ENCODE measurements around the gene KCNMB3. TPM values are rescaled to one million over a fixed set of nuclear protein-coding genes. Genes with fewer than 3 reads are reported as not detected.

The KCNMB3 gene
- total and polyA plus RNA-seq, 4 donors = 0.44 to 3.1 (median 2.2) TPM

DNA sequence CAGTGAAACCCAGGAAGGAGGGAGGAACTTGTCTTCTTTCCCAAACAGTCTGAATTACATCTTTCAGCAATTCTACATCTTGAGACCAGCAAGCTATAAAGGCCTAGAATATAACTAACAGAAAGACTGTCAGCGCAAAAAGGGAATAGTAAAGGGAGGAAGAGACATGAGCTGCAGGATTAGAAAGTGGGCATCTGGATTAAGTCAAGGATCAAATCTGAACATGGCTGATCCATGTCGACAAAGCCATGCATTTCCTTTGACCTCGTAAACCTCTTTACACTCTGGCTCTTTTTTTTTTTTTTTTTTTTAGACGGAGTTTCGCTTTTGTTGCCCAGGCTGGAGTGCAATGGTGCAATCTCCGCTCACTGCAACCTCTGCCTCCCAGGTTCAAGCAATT, 35.4 kb upstream of the KCNMB3 start:
- no peaks in the 10 kb centered on the region for H3K36me3 ChIP-seq (ENCODE audit: control insufficient read depth in 4 of 4, insufficient read depth in 3 of 4, low read depth in 1 of 4, low read length in 3 of 4)
- no peak for DNase-seq (ENCODE audit: low spot score)
- H3K9ac ChIP-seq (ENCODE audit: low read depth in 1 of 2, low read length in 2 of 2) = no peak overlapping the region
- no peak overlapping the region for H3K27ac ChIP-seq (ENCODE audit: low read depth in 1 of 2, low read length in 2 of 2)
- 86% methylated on average over 6 of the region's 6 CpGs for WGBS
- no peaks in the 10 kb centered on the region for H3K9me3 ChIP-seq (ENCODE audit: control insufficient read depth in 4 of 4, low read length in 3 of 4)
- no peak overlapping the region for H3K4me3 ChIP-seq (ENCODE audit: low read depth in 1 of 3, low read length in 3 of 3)
- TF ChIP-seq, protein P1, sequence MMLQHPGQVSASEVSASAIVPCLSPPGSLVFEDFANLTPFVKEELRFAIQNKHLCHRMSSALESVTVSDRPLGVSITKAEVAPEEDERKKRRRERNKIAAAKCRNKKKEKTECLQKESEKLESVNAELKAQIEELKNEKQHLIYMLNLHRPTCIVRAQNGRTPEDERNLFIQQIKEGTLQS (IDR thresholded peaks at IDR 0.05) = no peak
- no peak for TF ChIP-seq FOXA2 (IDR thresholded peaks at IDR 0.05)
- no peaks in the 10 kb centered on the region for H3K27me3 ChIP-seq (ENCODE audit: control insufficient read depth in 4 of 4, insufficient read depth in 4 of 4, low read length in 3 of 4)
- no peaks in the 10 kb centered on the region for H3K4me1 ChIP-seq (ENCODE audit: control insufficient read depth in 4 of 4, insufficient read depth in 4 of 4, low read length in 3 of 4)

DNA sequence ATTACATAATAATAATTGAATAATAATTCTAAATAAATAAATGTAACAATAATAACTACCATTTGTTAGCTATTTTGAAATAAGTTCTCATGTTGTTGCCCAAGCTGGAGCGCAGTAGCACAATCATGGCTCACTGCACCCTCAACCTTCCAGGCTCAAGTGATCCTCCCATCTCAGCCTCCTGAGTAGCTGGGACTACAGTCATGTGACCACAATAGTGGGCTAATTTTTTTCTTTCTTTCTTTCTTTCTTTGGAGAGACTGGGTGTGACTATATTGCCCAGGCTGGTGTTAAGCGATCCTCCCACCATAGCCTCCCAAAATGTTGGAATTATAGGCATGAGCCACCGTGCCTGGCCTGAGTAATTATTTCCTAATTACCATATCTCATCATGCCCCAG, 30.9 kb upstream of the KCNMB3 start:
- 83% methylated on average over 3 of the region's 3 CpGs for WGBS
- no peak overlapping the region for H3K4me3 ChIP-seq (ENCODE audit: low read depth in 1 of 3, low read length in 3 of 3)
- TF ChIP-seq GABPA (IDR thresholded peaks at IDR 0.05 in 1 of 2, conservative IDR thresholded peaks at IDR 0.05 in 1 of 2) = no peak
- no peak for TF ChIP-seq NR2F2 (IDR thresholded peaks at IDR 0.05)
- TF ChIP-seq SP1 (IDR thresholded peaks at IDR 0.05) = no peak
- no peak for TF ChIP-seq RXRA (IDR thresholded peaks at IDR 0.05)
- no peak for TF ChIP-seq TAF1 (conservative IDR thresholded peaks at IDR 0.05)
- no peak for TF ChIP-seq HNF4G (IDR thresholded peaks at IDR 0.05)
- no peak for TF ChIP-seq FOXA1 (IDR thresholded peaks at IDR 0.05)
- no peak for TF ChIP-seq EGR1 (IDR thresholded peaks at IDR 0.05; ENCODE audit: low read depth in 2 of 2)
- TF ChIP-seq, protein P2, sequence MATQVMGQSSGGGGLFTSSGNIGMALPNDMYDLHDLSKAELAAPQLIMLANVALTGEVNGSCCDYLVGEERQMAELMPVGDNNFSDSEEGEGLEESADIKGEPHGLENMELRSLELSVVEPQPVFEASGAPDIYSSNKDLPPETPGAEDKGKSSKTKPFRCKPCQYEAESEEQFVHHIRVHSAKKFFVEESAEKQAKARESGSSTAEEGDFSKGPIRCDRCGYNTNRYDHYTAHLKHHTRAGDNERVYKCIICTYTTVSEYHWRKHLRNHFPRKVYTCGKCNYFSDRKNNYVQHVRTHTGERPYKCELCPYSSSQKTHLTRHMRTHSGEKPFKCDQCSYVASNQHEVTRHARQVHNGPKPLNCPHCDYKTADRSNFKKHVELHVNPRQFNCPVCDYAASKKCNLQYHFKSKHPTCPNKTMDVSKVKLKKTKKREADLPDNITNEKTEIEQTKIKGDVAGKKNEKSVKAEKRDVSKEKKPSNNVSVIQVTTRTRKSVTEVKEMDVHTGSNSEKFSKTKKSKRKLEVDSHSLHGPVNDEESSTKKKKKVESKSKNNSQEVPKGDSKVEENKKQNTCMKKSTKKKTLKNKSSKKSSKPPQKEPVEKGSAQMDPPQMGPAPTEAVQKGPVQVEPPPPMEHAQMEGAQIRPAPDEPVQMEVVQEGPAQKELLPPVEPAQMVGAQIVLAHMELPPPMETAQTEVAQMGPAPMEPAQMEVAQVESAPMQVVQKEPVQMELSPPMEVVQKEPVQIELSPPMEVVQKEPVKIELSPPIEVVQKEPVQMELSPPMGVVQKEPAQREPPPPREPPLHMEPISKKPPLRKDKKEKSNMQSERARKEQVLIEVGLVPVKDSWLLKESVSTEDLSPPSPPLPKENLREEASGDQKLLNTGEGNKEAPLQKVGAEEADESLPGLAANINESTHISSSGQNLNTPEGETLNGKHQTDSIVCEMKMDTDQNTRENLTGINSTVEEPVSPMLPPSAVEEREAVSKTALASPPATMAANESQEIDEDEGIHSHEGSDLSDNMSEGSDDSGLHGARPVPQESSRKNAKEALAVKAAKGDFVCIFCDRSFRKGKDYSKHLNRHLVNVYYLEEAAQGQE (IDR thresholded peaks at IDR 0.05) = no peak
- no peaks in the 10 kb centered on the region for H3K9me3 ChIP-seq (ENCODE audit: control insufficient read depth in 4 of 4, low read length in 3 of 4)
- DNase-seq (ENCODE audit: low spot score) = no peak
- H3K27ac ChIP-seq (ENCODE audit: low read depth in 1 of 2, low read length in 2 of 2) = no peak overlapping the region
- no peaks in the 10 kb centered on the region for H3K36me3 ChIP-seq (ENCODE audit: control insufficient read depth in 4 of 4, insufficient read depth in 3 of 4, low read depth in 1 of 4, low read length in 3 of 4)
- H3K9ac ChIP-seq (ENCODE audit: low read depth in 1 of 2, low read length in 2 of 2) = no peak overlapping the region
- no peaks in the 10 kb centered on the region for H3K4me1 ChIP-seq (ENCODE audit: control insufficient read depth in 4 of 4, insufficient read depth in 4 of 4, low read length in 3 of 4)
- H3K27me3 ChIP-seq (ENCODE audit: control insufficient read depth in 4 of 4, insufficient read depth in 4 of 4, low read length in 3 of 4) = no peaks in the 10 kb centered on the region

- Histone ChIP-seq H3K27ac (ENCODE audit: low read depth in 1 of 2, low read length in 2 of 2) (no peak overlapping the region), H3K27me3 (ENCODE audit: control insufficient read depth in 4 of 4, insufficient read depth in 4 of 4, low read length in 3 of 4) (no peaks in the 10 kb centered on the region), H3K4me3 (ENCODE audit: low read depth in 1 of 3, low read length in 3 of 3) (no peak overlapping the region), H3K9me3 (ENCODE audit: control insufficient read depth in 4 of 4, low read length in 3 of 4) (no peaks in the 10 kb centered on the region), H3K4me1 (ENCODE audit: control insufficient read depth in 4 of 4, insufficient read depth in 4 of 4, low read length in 3 of 4) (no peaks in the 10 kb centered on the region), H3K9ac (ENCODE audit: low read depth in 1 of 2, low read length in 2 of 2) (no peak overlapping the region), H3K36me3 (ENCODE audit: control insufficient read depth in 4 of 4, insufficient read depth in 3 of 4, low read depth in 1 of 4, low read length in 3 of 4) (no peaks in the 10 kb centered on the region)
- no peak for DNase-seq (ENCODE audit: low spot score)
- 86% methylated on average over 1 of the region's 1 CpG for WGBS
- TF ChIP-seq JUND (IDR thresholded peaks at IDR 0.05) (no peak), EGR1 (IDR thresholded peaks at IDR 0.05; ENCODE audit: low read depth in 2 of 2) (no peak), GABPA (IDR thresholded peaks at IDR 0.05 in 1 of 2, conservative IDR thresholded peaks at IDR 0.05 in 1 of 2) (no peak), YY1 (IDR thresholded peaks at IDR 0.05) (no peak), FOXA2 (IDR thresholded peaks at IDR 0.05) (no peak), RXRA (IDR thresholded peaks at IDR 0.05) (no peak), RAD21 (IDR thresholded peaks at IDR 0.05) (no peak), NR2F2 (IDR thresholded peaks at IDR 0.05) (no peak), HNF4A (conservative IDR thresholded peaks at IDR 0.05) (no peak), FOXA1 (IDR thresholded peaks at IDR 0.05) (no peak), HNF4G (IDR thresholded peaks at IDR 0.05) (no peak)
- TF ChIP-seq, protein P2 (IDR thresholded peaks at IDR 0.05) = no peak
- TF ChIP-seq, protein P3, sequence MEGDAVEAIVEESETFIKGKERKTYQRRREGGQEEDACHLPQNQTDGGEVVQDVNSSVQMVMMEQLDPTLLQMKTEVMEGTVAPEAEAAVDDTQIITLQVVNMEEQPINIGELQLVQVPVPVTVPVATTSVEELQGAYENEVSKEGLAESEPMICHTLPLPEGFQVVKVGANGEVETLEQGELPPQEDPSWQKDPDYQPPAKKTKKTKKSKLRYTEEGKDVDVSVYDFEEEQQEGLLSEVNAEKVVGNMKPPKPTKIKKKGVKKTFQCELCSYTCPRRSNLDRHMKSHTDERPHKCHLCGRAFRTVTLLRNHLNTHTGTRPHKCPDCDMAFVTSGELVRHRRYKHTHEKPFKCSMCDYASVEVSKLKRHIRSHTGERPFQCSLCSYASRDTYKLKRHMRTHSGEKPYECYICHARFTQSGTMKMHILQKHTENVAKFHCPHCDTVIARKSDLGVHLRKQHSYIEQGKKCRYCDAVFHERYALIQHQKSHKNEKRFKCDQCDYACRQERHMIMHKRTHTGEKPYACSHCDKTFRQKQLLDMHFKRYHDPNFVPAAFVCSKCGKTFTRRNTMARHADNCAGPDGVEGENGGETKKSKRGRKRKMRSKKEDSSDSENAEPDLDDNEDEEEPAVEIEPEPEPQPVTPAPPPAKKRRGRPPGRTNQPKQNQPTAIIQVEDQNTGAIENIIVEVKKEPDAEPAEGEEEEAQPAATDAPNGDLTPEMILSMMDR (IDR thresholded peaks at IDR 0.05; ENCODE audit: low read depth, low read length, missing input control) = no peak
- TF ChIP-seq, protein P4, sequence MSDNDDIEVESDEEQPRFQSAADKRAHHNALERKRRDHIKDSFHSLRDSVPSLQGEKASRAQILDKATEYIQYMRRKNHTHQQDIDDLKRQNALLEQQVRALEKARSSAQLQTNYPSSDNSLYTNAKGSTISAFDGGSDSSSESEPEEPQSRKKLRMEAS (IDR thresholded peaks at IDR 0.05) = no peak
- TF ChIP-seq, protein P1 (IDR thresholded peaks at IDR 0.05) = no peak
These were observed 28.9 kb upstream of the KCNMB3 start for GRCh38 chr3:179279837-179280236.

All from liver (tissue), 9 donors.